HG02763 (cell line): ENCODE data around the gene DHRS9.
"Not testable (repeated sequence)": the region's sequence is repeated elsewhere in the genome, so short reads cannot be mapped to it uniquely, and the experiment has no call there.

ENCODE experiments used
- ATAC-seq: cut with Tn5 transposase; IDR thresholded peaks from one replicate; pipeline ENCODE4 v1.9.1; 2021; ENCODE audit warnings: mild to moderate bottlenecking, moderate library complexity; ENCODE audit not compliant: unreplicated experiment

Gene DHRS9

GRCh38 chr2:169131587-169132512, 62.5 kb downstream of the DHRS9 start:
- ATAC-seq, result no peak

- ATAC-seq, result not testable (repeated sequence)
Measured at GRCh38 chr2:169134272-169134671, 64.9 kb downstream of the DHRS9 start.

GRCh38 chr2:169136428-169136827, 67.1 kb downstream of the DHRS9 start:
- ATAC-seq, result not testable (repeated sequence)

- no peak for ATAC-seq
Measured at GRCh38 chr2:169136885-169137534, 67.6 kb downstream of the DHRS9 start.

GRCh38 chr2:169137924-169138323, 68.6 kb downstream of the DHRS9 start:
- no peak for ATAC-seq

- ATAC-seq, result no peak
Measured at GRCh38 chr2:169139145-169139544, 69.8 kb downstream of the DHRS9 start.

- no peak for ATAC-seq
Measured at GRCh38 chr2:169139993-169140767, 70.8 kb downstream of the DHRS9 start.

- no peak for ATAC-seq
Measured at GRCh38 chr2:169141713-169142352, 72.5 kb downstream of the DHRS9 start.

GRCh38 chr2:169143998-169144397, 74.6 kb downstream of the DHRS9 start:
- ATAC-seq, result no peak
